ENCODE results near the gene HMCN2.

The HMCN2 gene

GRCh38 chr9:130468566-130468965 lies 203.0 kb downstream of the HMCN2 start:
- H2AFZ ChIP-seq: no peak overlapping the region
- no peaks in the 10 kb centered on the region for H3K9me3 ChIP-seq (ENCODE audit: control insufficient read depth, low read length)
- TF ChIP-seq CTCF (IDR thresholded peaks at IDR 0.05): no peak
- no peak overlapping the region for H3K9ac ChIP-seq
- no peaks in the 10 kb centered on the region for H3K27me3 ChIP-seq (ENCODE audit: control insufficient read depth, insufficient read depth, low read length)
- H3K27ac ChIP-seq: no peak overlapping the region
- H3K4me1 ChIP-seq: no peaks in the 10 kb centered on the region
- no peak overlapping the region for H3K4me3 ChIP-seq (ENCODE audit: low read depth, low read length)
- no peaks in the 10 kb centered on the region for H3K79me2 ChIP-seq
- H3K4me2 ChIP-seq (ENCODE audit: low read length): no peak overlapping the region
- H3K36me3 ChIP-seq (ENCODE audit: control insufficient read depth, insufficient read depth, low read length): no peaks in the 10 kb centered on the region

- no peak for TF ChIP-seq CTCF (IDR thresholded peaks at IDR 0.05)
- no peak overlapping the region for H3K27ac ChIP-seq
- no peak overlapping the region for H3K4me2 ChIP-seq (ENCODE audit: low read length)
- H3K9me3 ChIP-seq (ENCODE audit: control insufficient read depth, low read length): no peaks in the 10 kb centered on the region
- no peak overlapping the region for H2AFZ ChIP-seq
- no peaks in the 10 kb centered on the region for H3K4me1 ChIP-seq
- no peaks in the 10 kb centered on the region for H3K27me3 ChIP-seq (ENCODE audit: control insufficient read depth, insufficient read depth, low read length)
- no peak overlapping the region for H3K9ac ChIP-seq
- H3K4me3 ChIP-seq (ENCODE audit: low read depth, low read length): no peak overlapping the region
- H3K36me3 ChIP-seq (ENCODE audit: control insufficient read depth, insufficient read depth, low read length): no peaks in the 10 kb centered on the region
- no peaks in the 10 kb centered on the region for H3K79me2 ChIP-seq
Measured at GRCh38 chr9:130470269-130470668, 204.7 kb downstream of the HMCN2 start.

- Histone ChIP-seq H3K4me3 (ENCODE audit: low read depth, low read length) (no peak overlapping the region), H2AFZ (no peak overlapping the region), H3K27me3 (ENCODE audit: control insufficient read depth, insufficient read depth, low read length) (no peaks in the 10 kb centered on the region), H3K4me2 (ENCODE audit: low read length) (no peak overlapping the region), H3K79me2 (no peaks in the 10 kb centered on the region), H3K36me3 (ENCODE audit: control insufficient read depth, insufficient read depth, low read length) (no peaks in the 10 kb centered on the region), H3K9me3 (ENCODE audit: control insufficient read depth, low read length) (no peaks in the 10 kb centered on the region), H3K27ac (no peak overlapping the region), H3K9ac (no peak overlapping the region), H3K4me1 (no peaks in the 10 kb centered on the region)
- TF ChIP-seq CTCF (IDR thresholded peaks at IDR 0.05): no peak
Measured at GRCh38 chr9:130470950-130471349, 205.4 kb downstream of the HMCN2 start.

GRCh38 chr9:130471411-130472183 lies 206.0 kb downstream of the HMCN2 start:
- no peak overlapping the region for H3K9ac ChIP-seq
- no peak overlapping the region for H3K4me3 ChIP-seq (ENCODE audit: low read depth, low read length)
- no peak overlapping the region for H2AFZ ChIP-seq
- TF ChIP-seq CTCF (IDR thresholded peaks at IDR 0.05): no peak
- H3K27ac ChIP-seq: no peak overlapping the region
- no peaks in the 10 kb centered on the region for H3K9me3 ChIP-seq (ENCODE audit: control insufficient read depth, low read length)
- no peaks in the 10 kb centered on the region for H3K27me3 ChIP-seq (ENCODE audit: control insufficient read depth, insufficient read depth, low read length)
- H3K4me2 ChIP-seq (ENCODE audit: low read length): no peak overlapping the region
- no peaks in the 10 kb centered on the region for H3K36me3 ChIP-seq (ENCODE audit: control insufficient read depth, insufficient read depth, low read length)
- H3K4me1 ChIP-seq: no peaks in the 10 kb centered on the region
- no peaks in the 10 kb centered on the region for H3K79me2 ChIP-seq

GRCh38 chr9:130472184-130472705 lies 206.7 kb downstream of the HMCN2 start:
- H3K27ac ChIP-seq: no peak overlapping the region
- TF ChIP-seq CTCF (IDR thresholded peaks at IDR 0.05): no peak
- H3K27me3 ChIP-seq (ENCODE audit: control insufficient read depth, insufficient read depth, low read length): no peaks in the 10 kb centered on the region

More at GRCh38 chr9:130472184-130472705, 206.7 kb downstream of the HMCN2 start:
- Histone ChIP-seq H2AFZ (no peak overlapping the region), H3K4me3 (ENCODE audit: low read depth, low read length) (no peak overlapping the region), H3K36me3 (ENCODE audit: control insufficient read depth, insufficient read depth, low read length) (no peaks in the 10 kb centered on the region), H3K9me3 (ENCODE audit: control insufficient read depth, low read length) (no peaks in the 10 kb centered on the region), H3K4me1 (no peaks in the 10 kb centered on the region), H3K79me2 (no peaks in the 10 kb centered on the region), H3K4me2 (ENCODE audit: low read length) (no peak overlapping the region), H3K9ac (no peak overlapping the region)

Measured in parathyroid adenoma (tissue), 2 donors.